ENCODE results near the gene HSD17B11. TPM values are rescaled to one million over a fixed set of nuclear protein-coding genes. Genes with fewer than 3 reads are reported as not detected.
A peak's percentile ranks its signal among the peaks of the same experiment; 100 is the strongest.
"Not testable (repeated sequence)": the region's sequence is repeated elsewhere in the genome, so short reads cannot be mapped to it uniquely, and the experiment has no call there.

Gene HSD17B11
- total RNA-seq, 1 donor from 2014 or later = 94.5 TPM

DNA sequence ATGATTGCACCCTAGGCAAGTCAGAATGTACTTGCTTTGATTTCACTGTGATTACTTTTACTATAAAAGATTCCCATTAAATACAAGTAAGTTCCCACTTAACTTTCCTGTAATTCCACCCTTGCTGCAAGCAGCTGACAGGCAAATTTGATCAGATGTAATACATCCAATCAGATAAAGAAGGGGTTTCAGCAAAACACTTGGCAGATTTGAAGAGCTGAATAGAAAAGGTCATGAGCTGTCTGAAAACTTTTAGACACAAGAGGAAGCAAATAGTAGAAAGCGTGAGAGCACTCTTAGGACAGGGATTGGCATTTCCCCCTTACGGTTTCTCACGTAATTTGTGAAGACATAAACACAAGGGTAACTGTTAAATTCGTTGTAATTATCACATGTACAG lies 91.1 kb downstream of the HSD17B11 start:
- Histone ChIP-seq H3K27me3 (no peaks in the 10 kb centered on the region), H3K4me1 (peaks cover 25% of the 10 kb centered on the region), H3K9me3 (no peaks in the 10 kb centered on the region), H3K4me3 (no peak overlapping the region), H3K36me3 (no peaks in the 10 kb centered on the region), H3K27ac (peak overlapping the region; percentile 12)
- TF ChIP-seq, protein P1, sequence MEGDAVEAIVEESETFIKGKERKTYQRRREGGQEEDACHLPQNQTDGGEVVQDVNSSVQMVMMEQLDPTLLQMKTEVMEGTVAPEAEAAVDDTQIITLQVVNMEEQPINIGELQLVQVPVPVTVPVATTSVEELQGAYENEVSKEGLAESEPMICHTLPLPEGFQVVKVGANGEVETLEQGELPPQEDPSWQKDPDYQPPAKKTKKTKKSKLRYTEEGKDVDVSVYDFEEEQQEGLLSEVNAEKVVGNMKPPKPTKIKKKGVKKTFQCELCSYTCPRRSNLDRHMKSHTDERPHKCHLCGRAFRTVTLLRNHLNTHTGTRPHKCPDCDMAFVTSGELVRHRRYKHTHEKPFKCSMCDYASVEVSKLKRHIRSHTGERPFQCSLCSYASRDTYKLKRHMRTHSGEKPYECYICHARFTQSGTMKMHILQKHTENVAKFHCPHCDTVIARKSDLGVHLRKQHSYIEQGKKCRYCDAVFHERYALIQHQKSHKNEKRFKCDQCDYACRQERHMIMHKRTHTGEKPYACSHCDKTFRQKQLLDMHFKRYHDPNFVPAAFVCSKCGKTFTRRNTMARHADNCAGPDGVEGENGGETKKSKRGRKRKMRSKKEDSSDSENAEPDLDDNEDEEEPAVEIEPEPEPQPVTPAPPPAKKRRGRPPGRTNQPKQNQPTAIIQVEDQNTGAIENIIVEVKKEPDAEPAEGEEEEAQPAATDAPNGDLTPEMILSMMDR (IDR thresholded peaks at IDR 0.05) = no peak
- TF ChIP-seq POLR2AphosphoS5 (IDR thresholded peaks at IDR 0.05; ENCODE audit: insufficient read depth in 1 of 2, low read depth in 1 of 2) = no peak
- TF ChIP-seq POLR2A (IDR thresholded peaks at IDR 0.05) = no peak
- no peak for DNase-seq (ENCODE audit: extremely low spot score in 2 of 2)
- intact Hi-C loops (cut with DNase I) = no loop called here

DNA sequence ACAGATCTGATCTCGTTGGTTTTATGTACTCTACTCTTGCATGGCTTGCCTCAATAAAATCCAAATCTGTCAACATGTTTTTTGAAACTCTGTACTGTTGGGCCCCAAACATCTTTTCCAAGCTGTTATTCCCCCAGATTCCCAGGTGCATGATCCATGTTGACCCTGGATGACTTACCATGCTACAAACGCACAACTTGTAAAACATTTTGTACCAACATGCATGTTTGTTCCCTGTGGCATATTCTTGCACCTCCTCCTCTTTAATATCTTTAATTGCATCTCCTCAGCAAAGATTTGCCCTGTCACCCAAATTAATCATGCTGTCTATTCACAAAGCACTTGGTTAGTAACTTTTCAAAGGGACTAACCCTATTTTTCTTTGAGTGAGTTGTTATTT lies 92.6 kb downstream of the HSD17B11 start:
- no peaks in the 10 kb centered on the region for H3K36me3 ChIP-seq
- intact Hi-C loops (cut with DNase I) = no loop called here
- TF ChIP-seq, protein P1 (IDR thresholded peaks at IDR 0.05) = no peak
- TF ChIP-seq POLR2AphosphoS5 (IDR thresholded peaks at IDR 0.05; ENCODE audit: insufficient read depth in 1 of 2, low read depth in 1 of 2) (peak in 1 of 2 donors; percentile 71), POLR2A (IDR thresholded peaks at IDR 0.05) (no peak)
- H3K9me3 ChIP-seq = no peaks in the 10 kb centered on the region
- H3K4me3 ChIP-seq = no peak overlapping the region
- no peaks in the 10 kb centered on the region for H3K27me3 ChIP-seq
- no peak for DNase-seq (ENCODE audit: extremely low spot score in 2 of 2)
- no peak overlapping the region for H3K27ac ChIP-seq
- H3K4me1 ChIP-seq = peaks cover 17% of the 10 kb centered on the region

DNA sequence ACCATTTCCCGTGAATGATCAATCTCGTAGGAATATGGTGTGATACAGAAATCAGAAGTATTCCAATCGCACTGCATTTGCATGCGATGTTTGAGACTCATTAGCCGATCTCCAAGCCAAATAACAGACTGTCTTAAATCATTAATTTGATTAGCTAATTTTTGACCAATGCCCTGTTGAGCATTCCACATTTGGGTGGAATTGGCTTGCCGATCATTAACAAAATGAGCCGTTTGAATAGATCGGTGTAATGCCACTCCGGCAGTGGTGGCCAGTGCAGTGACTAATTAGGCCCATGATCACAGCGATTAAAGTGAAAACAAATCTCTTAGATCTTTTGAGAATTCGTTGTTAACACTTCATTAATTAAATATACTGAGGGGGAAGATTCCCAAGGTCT lies 96.1 kb downstream of the HSD17B11 start:
- intact Hi-C loops (cut with DNase I); H3K36me3 ChIP-seq; H3K4me3 ChIP-seq; H3K9me3 ChIP-seq; H3K27me3 ChIP-seq; H3K27ac ChIP-seq; DNase-seq (ENCODE audit: extremely low spot score in 2 of 2): not testable (repeated sequence)
- H3K4me1 ChIP-seq = peaks cover 13% of the 10 kb centered on the region

DNA sequence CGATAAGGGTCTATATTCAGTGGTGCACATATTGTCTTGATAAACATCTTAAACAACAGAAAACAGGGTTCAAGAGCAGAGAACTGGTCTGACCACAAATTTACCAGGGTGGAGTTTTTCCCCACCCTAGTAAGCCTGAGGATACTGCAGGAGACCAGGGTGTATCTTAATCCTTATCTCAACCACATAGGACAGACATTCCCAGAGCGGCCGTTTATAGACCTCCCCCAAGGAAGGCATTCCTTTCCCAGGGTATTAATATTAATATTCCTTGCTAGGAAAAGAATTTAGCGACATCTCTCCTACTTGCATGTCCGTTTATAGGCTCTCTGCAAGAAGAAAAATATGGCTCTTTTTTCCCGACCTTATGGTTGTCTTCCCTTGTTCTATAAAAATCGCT lies 97.1 kb downstream of the HSD17B11 start:
- H3K9me3 ChIP-seq; DNase-seq (ENCODE audit: extremely low spot score in 2 of 2); H3K36me3 ChIP-seq; H3K27me3 ChIP-seq; H3K27ac ChIP-seq; H3K4me1 ChIP-seq; intact Hi-C loops (cut with DNase I); H3K4me3 ChIP-seq: not testable (repeated sequence)

DNA sequence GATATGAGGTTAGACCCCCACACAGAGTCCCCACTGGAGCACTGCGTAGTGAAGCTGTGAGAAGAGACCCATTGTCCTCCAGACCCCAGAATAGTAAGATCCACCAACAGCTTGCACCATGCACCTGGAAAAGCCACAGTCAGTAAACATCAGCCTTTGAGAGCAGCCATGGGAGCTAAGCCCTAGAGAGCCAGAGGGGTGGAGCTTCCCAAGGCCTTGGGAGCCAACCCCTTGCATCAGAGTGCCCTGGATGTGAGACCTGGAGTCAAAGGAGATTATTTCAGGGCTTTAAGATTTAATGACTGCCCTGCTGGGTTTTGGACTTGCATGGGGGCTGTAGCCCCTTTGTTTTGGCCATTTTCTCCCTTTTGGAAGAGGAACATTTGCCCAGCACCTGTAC lies 104.0 kb downstream of the HSD17B11 start:
- H3K4me3 ChIP-seq = no peak overlapping the region
- no peaks in the 10 kb centered on the region for H3K36me3 ChIP-seq
- H3K27ac ChIP-seq = no peak overlapping the region
- TF ChIP-seq POLR2AphosphoS5 (IDR thresholded peaks at IDR 0.05; ENCODE audit: insufficient read depth in 1 of 2, low read depth in 1 of 2) = no peak
- TF ChIP-seq, protein P1 (IDR thresholded peaks at IDR 0.05) = no peak
- no peak for TF ChIP-seq POLR2A (IDR thresholded peaks at IDR 0.05)
- H3K27me3 ChIP-seq = no peaks in the 10 kb centered on the region
- DNase-seq (ENCODE audit: extremely low spot score in 2 of 2) = no peak
- intact Hi-C loops (cut with DNase I) = no loop called here
- no peaks in the 10 kb centered on the region for H3K9me3 ChIP-seq
- H3K4me1 ChIP-seq = no peaks in the 10 kb centered on the region

Small RNAs within 50 kb of the gene (microRNA-seq; reads per million reads assigned to microRNA genes)
- not detected for gene MIR5705 (ENCODE audit: borderline number of aligned reads, borderline replicate concordance)

Small RNAs within 50 kb of the gene (small RNA-seq; reads per million reads assigned to genes)
- gene MIR5705 (not detected), gene RN7SL681P (not detected)

Other genes with a start within 250 kb of the HSD17B11 start
- gene KLHL8, start 170.6 kb downstream of the HSD17B11 start, total RNA-seq = 9.1 TPM
- gene HSD17B13, start 68.3 kb downstream of the HSD17B11 start, total RNA-seq = 23.8 TPM
- 20.6 TPM for gene NUDT9, start 31.4 kb upstream of the HSD17B11 start, total RNA-seq
- gene SPARCL1, start 138.2 kb upstream of the HSD17B11 start, total RNA-seq = 558 TPM
- not detected for gene DSPP, start 217.3 kb upstream of the HSD17B11 start, total RNA-seq